Body of pancreas (tissue), 4 donors: ENCODE results near the gene TMTC2. TPM values are rescaled to one million over a fixed set of nuclear protein-coding genes. Genes with fewer than 3 reads are reported as not detected.

Source experiments
- ATAC-seq: fragments of 150-250 bp; one replicate; pipeline ENCODE4 v1.9.1; 2016
- DNase-seq, 4 donors: peaks; one replicate each; pipeline ENCODE4 v3.0.0-alpha.2; 2019
- H3K27ac ChIP-seq, 4 donors: fragments of 200-600 bp; sonication (generic); 1 replicate in 3 of 4; 2 replicates in 1 of 4; pipeline versions ENCODE4 v1.5.1 to v1.6.1; 2016 to 2019; ENCODE audit warnings: mild to moderate bottlenecking in 1 of 4, mixed read lengths in 1 of 4, moderate library complexity in 1 of 4
- H3K27me3 ChIP-seq, 2 donors: fragments of 200-600 bp; sonication (generic); one replicate each; pipeline ENCODE4 v1.6.0; 2016; ENCODE audit warnings: mild to moderate bottlenecking in 1 of 2
- H3K36me3 ChIP-seq, 2 donors: fragments of 200-600 bp; sonication (generic); replicated peaks in 1 of 2; 2 replicates each; pipeline ENCODE4 v1.5.1; 2016; ENCODE audit warnings: low read depth in 2 of 2; ENCODE audit not compliant: insufficient read depth in 1 of 2
- H3K4me1 ChIP-seq: fragments of 200-600 bp; sonication (generic); one replicate; pipeline ENCODE4 v1.6.0; 2016
- H3K4me3 ChIP-seq, 2 donors: fragments of 200-600 bp; sonication (generic); 1 replicate in 1 of 2; 2 replicates in 1 of 2; pipeline ENCODE4 v1.5.1; 2016 to 2019
- H3K9me3 ChIP-seq, 3 donors: fragments of 200-600 bp; sonication (generic); 1 replicate in 2 of 3; 2 replicates in 1 of 3; pipeline ENCODE4 v1.5.1; 2016
- POLR2A ChIP-seq, 3 donors: fragments of 450-650 bp; IDR thresholded peaks; one replicate each; pipeline ENCODE4 v1.6.1; 2016; ENCODE audit warnings: antibody characterized with exemption in 3 of 3, mild to moderate bottlenecking in 2 of 3
- WGBS, 2 donors: methylation state at CpG; one replicate each; pipeline ENCODE4 v1.1.5; 2017; 5-methylcytosine and 5-hydroxymethylcytosine counted together
- intact Hi-C: fragments of 100-400 bp; cut with DNase I; formaldehyde crosslinking; loops from one replicate; pipeline ENCODE4 v1.15.1; 2023
- total RNA-seq, 2 donors: library from RNA; depleted of rRNA; stranded (reverse); fragments of >200 nt; gene quantifications; one replicate each; pipeline ENCODE4 v1.1.0, GENCODE V29; 2016
- TF ChIP-seq, protein P1 (sequence below), 7 experiments: fragments of 450-650 bp in 4 of 7; fragments of 200-600 bp in 3 of 7; sonication (generic) in 3 of 7; IDR thresholded peaks; one replicate each; pipeline ENCODE4 v1.5.1; 2016 to 2019; ENCODE audit warnings: antibody characterized with exemption in 7 of 7

TMTC2 gene
- total RNA-seq, 2 donors from 2014 or later = 10.4 to 20.1 TPM

DNA sequence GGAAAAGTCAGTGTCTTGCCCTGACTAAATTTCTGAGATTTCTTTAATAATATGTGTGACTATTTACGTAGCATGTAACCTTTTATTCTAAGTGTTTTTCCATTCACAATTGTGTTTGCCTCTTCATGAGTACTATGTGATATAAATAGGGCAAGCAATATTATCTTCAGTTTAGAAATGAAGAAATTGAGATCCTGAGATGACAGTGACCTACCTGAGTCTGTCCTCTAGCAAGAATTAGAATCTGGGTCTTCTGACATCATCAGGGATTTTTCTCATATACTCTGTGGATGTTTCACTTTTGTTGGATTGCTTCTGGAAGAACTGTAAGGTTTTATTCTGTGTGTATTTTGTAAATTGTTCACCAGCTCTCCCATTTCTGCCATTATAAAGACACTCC, 35.0 kb downstream of the TMTC2 start:
- DNase-seq = no peak
- 84 to 88% methylated on average over 1 of the region's 1 CpG for WGBS, 2 donors
- TF ChIP-seq POLR2A (IDR thresholded peaks at IDR 0.05) = no peak
- TF ChIP-seq, protein P1, sequence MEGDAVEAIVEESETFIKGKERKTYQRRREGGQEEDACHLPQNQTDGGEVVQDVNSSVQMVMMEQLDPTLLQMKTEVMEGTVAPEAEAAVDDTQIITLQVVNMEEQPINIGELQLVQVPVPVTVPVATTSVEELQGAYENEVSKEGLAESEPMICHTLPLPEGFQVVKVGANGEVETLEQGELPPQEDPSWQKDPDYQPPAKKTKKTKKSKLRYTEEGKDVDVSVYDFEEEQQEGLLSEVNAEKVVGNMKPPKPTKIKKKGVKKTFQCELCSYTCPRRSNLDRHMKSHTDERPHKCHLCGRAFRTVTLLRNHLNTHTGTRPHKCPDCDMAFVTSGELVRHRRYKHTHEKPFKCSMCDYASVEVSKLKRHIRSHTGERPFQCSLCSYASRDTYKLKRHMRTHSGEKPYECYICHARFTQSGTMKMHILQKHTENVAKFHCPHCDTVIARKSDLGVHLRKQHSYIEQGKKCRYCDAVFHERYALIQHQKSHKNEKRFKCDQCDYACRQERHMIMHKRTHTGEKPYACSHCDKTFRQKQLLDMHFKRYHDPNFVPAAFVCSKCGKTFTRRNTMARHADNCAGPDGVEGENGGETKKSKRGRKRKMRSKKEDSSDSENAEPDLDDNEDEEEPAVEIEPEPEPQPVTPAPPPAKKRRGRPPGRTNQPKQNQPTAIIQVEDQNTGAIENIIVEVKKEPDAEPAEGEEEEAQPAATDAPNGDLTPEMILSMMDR (IDR thresholded peaks at IDR 0.05) = no peak
- Histone ChIP-seq H3K36me3 (no peaks in the 10 kb centered on the region), H3K9me3 (no peaks in the 10 kb centered on the region), H3K4me1 (no peaks in the 10 kb centered on the region), H3K27me3 (no peaks in the 10 kb centered on the region), H3K27ac (no peak overlapping the region), H3K4me3 (no peak overlapping the region)
- intact Hi-C loops = no loop called here
- ATAC-seq = no peak

- H3K36me3 ChIP-seq = no peaks in the 10 kb centered on the region
- 97% methylated on average over 4 of the region's 4 CpGs for WGBS, 2 donors
- H3K9me3 ChIP-seq = no peaks in the 10 kb centered on the region
- TF ChIP-seq, protein P1 (IDR thresholded peaks at IDR 0.05) = no peak
- no peak for TF ChIP-seq POLR2A (IDR thresholded peaks at IDR 0.05)
- H3K27ac ChIP-seq = no peak overlapping the region
- H3K4me3 ChIP-seq = no peak overlapping the region
- H3K27me3 ChIP-seq = no peaks in the 10 kb centered on the region
- ATAC-seq = no peak
- intact Hi-C loops = no loop called here
- H3K4me1 ChIP-seq = no peaks in the 10 kb centered on the region
- DNase-seq = no peak
Measured at GRCh38 chr12:82723093-82723492, 36.4 kb downstream of the TMTC2 start.

DNA sequence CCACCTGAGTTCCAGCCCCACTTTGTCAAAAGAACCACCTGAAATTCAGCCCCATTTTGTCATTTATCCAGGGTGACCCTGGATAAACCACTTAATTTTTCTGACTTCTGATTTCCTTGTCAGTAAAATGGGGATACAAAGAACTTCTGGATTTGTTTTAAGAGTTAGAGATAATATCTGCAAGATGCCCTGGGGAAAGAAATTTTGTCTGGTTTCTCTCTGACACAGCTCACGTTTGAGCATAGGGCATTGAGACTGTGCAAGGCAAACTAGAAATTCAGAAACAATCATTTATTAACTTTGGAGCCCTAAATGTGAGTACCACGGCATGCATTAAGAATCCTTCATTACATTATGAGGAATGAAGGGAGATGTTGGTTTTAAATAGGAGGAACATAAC, 37.2 kb downstream of the TMTC2 start:
- H3K4me1 ChIP-seq = no peaks in the 10 kb centered on the region
- 84 to 88% methylated on average over 2 of the region's 2 CpGs for WGBS, 2 donors
- intact Hi-C loops = no loop called here
- no peaks in the 10 kb centered on the region for H3K9me3 ChIP-seq
- H3K4me3 ChIP-seq = no peak overlapping the region
- H3K27me3 ChIP-seq = no peaks in the 10 kb centered on the region
- TF ChIP-seq, protein P1 (IDR thresholded peaks at IDR 0.05) = no peak
- TF ChIP-seq POLR2A (IDR thresholded peaks at IDR 0.05) = no peak
- H3K27ac ChIP-seq = no peak overlapping the region
- ATAC-seq = no peak
- H3K36me3 ChIP-seq = no peaks in the 10 kb centered on the region
- DNase-seq = no peak

GRCh38 chr12:82725741-82726140, 39.0 kb downstream of the TMTC2 start:
- H3K27ac ChIP-seq = no peak overlapping the region
- no peaks in the 10 kb centered on the region for H3K36me3 ChIP-seq
- DNase-seq (no peak), ATAC-seq (no peak)
- no peak overlapping the region for H3K4me3 ChIP-seq
- intact Hi-C loops = no loop called here
- H3K27me3 ChIP-seq = no peaks in the 10 kb centered on the region
- TF ChIP-seq POLR2A (IDR thresholded peaks at IDR 0.05) = no peak
- TF ChIP-seq, protein P1 (IDR thresholded peaks at IDR 0.05) = no peak
- H3K4me1 ChIP-seq = no peaks in the 10 kb centered on the region
- 85 to 100% methylated on average over 1 of the region's 1 CpG for WGBS, 2 donors
- no peaks in the 10 kb centered on the region for H3K9me3 ChIP-seq

GRCh38 chr12:82727886-82728285, 41.2 kb downstream of the TMTC2 start:
- DNase-seq (no peak), ATAC-seq (no peak)
- 95% methylated on average over 2 of the region's 2 CpGs for WGBS, 2 donors
- Histone ChIP-seq H3K9me3 (no peaks in the 10 kb centered on the region), H3K4me1 (no peaks in the 10 kb centered on the region), H3K4me3 (no peak overlapping the region), H3K27me3 (no peaks in the 10 kb centered on the region), H3K36me3 (no peaks in the 10 kb centered on the region), H3K27ac (no peak overlapping the region)
- intact Hi-C loops = no loop called here
- TF ChIP-seq, protein P1 (IDR thresholded peaks at IDR 0.05) = no peak
- TF ChIP-seq POLR2A (IDR thresholded peaks at IDR 0.05) = no peak
